Left lung (tissue), 10 donors: Measurements from ENCODE around the gene GUSB. TPM values are rescaled to one million over a fixed set of nuclear protein-coding genes. Genes with fewer than 3 reads are reported as not detected.
"Not testable (repeated sequence)": the region's sequence is repeated elsewhere in the genome, so short reads cannot be mapped to it uniquely, and the experiment has no call there.

Source experiments
- ATAC-seq: fragments of 200-7000 bp; cut with Tn5 transposase; one replicate; pipeline ENCODE4 v1.9.1; 2020; ENCODE audit warnings: moderate library complexity
- DNase-seq, 4 donors: peaks; one replicate each; pipeline ENCODE4 v3.0.0-alpha.2; 2013 to 2020
- H3K27ac ChIP-seq, 2 donors: fragments of 200-600 bp; sonication (generic) in 1 of 2; one replicate each; pipeline versions ENCODE4 v1.5.0 to v1.8.0; 2020 to 2021
- H3K27me3 ChIP-seq, 2 donors: fragments of 200-600 bp; sonication (generic) in 1 of 2; one replicate each; pipeline versions ENCODE4 v1.5.0 to v1.8.0; 2020 to 2021
- H3K36me3 ChIP-seq, 2 donors: fragments of 200-600 bp; sonication (generic) in 1 of 2; one replicate each; pipeline versions ENCODE4 v1.5.0 to v1.8.0; 2020 to 2021
- H3K4me1 ChIP-seq, 2 donors: fragments of 200-600 bp; one replicate each; pipeline ENCODE4 v1.8.0; 2021
- H3K4me3 ChIP-seq, 2 donors: fragments of 200-600 bp; sonication (generic) in 1 of 2; one replicate each; pipeline versions ENCODE4 v1.5.0 to v1.8.0; 2020 to 2021; ENCODE audit warnings: mild to moderate bottlenecking in 1 of 2
- H3K9me3 ChIP-seq, 2 donors: fragments of 200-600 bp; sonication (generic) in 1 of 2; one replicate each; pipeline versions ENCODE4 v1.5.0 to v1.8.0; 2020 to 2021
- intact Hi-C, 2 donors: fragments of 100-400 bp; cut with DNase I; formaldehyde crosslinking; loops; one replicate each; pipeline versions ENCODE4 v1.11.2 to v1.14.2; 2022
- polyA plus RNA-seq, 6 donors: library from polyadenylated mRNA; unstranded; fragments of 120-200 nt; gene quantifications; one replicate each; pipeline ENCODE4 v1.2.1, GENCODE V29; 2013; ENCODE audit not compliant: insufficient read length in 6 of 6
- total RNA-seq, 2 donors: library from RNA; stranded (reverse); fragmentation: NEBNext Ultra II Directional; extraction: Animal tissue kit (Norgen Biotek cat#: 25700); gene quantifications; one replicate each; pipeline ENCODE4 v1.2.1, GENCODE V29; 2021
- TF ChIP-seq, protein P1 (sequence below), 2 donors: fragments of 200-600 bp; sonication (generic) in 1 of 2; IDR thresholded peaks; one replicate each; pipeline versions ENCODE4 v1.5.0 to v1.8.0; 2021; ENCODE audit warnings: antibody characterized with exemption in 2 of 2
- donor health status: DM: no; HTN: yes; CAD: no.
- donor health status: DM: no; HTN: no; CAD: no.

Gene GUSB
- total and polyA plus RNA-seq, 8 donors: 54.7 to 76.9 (median 69.0) TPM

DNA sequence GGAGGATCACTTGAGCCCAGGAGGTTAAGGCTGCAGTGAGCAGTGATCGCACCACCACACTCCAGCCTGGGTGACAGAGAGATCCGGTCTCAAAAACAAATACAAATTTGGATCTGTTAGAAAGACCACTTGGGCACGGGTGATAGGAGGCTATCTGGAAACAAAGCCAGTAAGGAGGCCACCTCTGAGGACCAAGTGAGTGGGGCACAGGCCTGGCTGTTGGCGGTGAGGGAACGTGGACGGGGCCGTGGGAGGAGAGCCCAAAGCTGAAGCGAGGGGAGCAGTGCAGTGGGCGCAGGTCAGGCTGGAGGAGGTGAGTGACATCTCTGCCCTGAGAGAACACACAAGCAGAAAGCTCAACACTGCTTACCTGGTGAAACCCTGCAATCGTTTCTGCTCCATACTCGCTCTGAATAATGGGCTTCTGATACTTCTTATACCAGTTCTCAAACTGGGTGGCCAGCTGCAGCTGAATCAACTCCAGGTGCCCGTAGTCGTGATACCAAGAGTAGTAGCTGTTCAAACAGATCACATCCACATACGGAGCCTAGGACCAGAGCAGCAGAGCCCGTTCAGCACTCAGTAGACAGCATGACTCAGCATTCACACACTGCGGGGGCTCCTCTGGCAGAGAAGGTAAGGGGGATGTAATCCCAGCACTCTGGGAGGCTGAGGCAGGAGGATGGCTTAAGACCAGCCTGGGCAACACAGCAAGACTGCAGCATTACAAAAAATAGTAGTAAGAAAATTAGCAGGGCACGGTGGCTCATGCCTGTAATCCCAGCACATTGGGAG is 14.5 kb downstream of the GUSB start:
- TF ChIP-seq, protein P1, sequence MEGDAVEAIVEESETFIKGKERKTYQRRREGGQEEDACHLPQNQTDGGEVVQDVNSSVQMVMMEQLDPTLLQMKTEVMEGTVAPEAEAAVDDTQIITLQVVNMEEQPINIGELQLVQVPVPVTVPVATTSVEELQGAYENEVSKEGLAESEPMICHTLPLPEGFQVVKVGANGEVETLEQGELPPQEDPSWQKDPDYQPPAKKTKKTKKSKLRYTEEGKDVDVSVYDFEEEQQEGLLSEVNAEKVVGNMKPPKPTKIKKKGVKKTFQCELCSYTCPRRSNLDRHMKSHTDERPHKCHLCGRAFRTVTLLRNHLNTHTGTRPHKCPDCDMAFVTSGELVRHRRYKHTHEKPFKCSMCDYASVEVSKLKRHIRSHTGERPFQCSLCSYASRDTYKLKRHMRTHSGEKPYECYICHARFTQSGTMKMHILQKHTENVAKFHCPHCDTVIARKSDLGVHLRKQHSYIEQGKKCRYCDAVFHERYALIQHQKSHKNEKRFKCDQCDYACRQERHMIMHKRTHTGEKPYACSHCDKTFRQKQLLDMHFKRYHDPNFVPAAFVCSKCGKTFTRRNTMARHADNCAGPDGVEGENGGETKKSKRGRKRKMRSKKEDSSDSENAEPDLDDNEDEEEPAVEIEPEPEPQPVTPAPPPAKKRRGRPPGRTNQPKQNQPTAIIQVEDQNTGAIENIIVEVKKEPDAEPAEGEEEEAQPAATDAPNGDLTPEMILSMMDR (IDR thresholded peaks at IDR 0.05): no peak
- Histone ChIP-seq H3K27me3 (no peaks in the 10 kb centered on the region), H3K4me1 (no peaks in the 10 kb centered on the region), H3K27ac (no peak overlapping the region), H3K36me3 (peaks cover 4 to 100% of the 10 kb centered on the region in 2 donors), H3K4me3 (no peak overlapping the region), H3K9me3 (no peaks in the 10 kb centered on the region)
- intact Hi-C loops: no loop called here
- DNase-seq: no peak
- no peak for ATAC-seq

DNA sequence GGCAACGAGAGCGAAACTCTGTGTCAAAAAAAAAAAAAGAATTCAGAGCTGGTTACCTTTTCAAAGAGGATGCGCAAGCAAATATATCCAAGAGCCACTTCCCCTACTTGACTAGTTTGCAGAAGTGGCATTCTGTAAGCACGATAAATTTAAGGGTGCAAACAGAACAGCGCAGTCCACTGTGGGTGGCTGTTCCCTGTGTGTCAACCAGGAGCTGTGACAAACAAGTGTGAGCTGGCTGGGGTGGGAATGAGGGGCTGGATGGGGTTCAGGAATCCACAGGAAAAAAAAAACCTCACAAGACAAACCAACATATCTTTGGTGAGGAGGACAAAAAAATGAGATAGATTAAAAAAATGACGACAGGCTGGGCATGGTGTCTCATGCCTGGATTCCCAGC is 15.9 kb downstream of the GUSB start:
- peaks cover 4 to 100% of the 10 kb centered on the region in 2 donors for H3K36me3 ChIP-seq
- intact Hi-C loops: no loop called here
- DNase-seq (no peak), ATAC-seq (no peak)
- no peak overlapping the region for H3K4me3 ChIP-seq
- no peaks in the 10 kb centered on the region for H3K9me3 ChIP-seq
- no peak overlapping the region for H3K27ac ChIP-seq
- TF ChIP-seq, protein P1 (IDR thresholded peaks at IDR 0.05): no peak
- no peaks in the 10 kb centered on the region for H3K4me1 ChIP-seq
- H3K27me3 ChIP-seq: no peaks in the 10 kb centered on the region

DNA sequence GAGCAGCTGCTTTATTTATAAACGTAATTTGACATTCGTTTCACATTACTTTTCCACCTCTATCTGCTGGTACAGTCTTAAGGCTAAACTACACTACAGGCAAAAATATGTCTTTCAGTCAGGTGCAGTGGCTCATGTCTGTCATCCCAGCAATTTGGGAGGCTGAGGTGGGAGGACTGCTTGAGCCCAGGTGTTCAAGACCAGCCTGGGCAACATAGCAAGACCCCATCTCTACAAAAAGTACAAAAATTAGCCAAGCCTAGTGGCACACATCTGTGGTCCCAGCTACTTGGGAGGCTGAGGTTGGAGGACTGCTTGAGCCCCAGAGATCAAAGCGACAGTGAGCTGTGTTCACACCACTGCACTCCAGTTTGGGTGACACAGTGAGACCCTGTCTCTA is 17.3 kb downstream of the GUSB start:
- intact Hi-C loops, H3K27me3 ChIP-seq, DNase-seq, ATAC-seq, H3K9me3 ChIP-seq, H3K27ac ChIP-seq, H3K4me1 ChIP-seq, H3K4me3 ChIP-seq: not testable (repeated sequence)
- peaks cover 4 to 100% of the 10 kb centered on the region in 2 donors for H3K36me3 ChIP-seq

DNA sequence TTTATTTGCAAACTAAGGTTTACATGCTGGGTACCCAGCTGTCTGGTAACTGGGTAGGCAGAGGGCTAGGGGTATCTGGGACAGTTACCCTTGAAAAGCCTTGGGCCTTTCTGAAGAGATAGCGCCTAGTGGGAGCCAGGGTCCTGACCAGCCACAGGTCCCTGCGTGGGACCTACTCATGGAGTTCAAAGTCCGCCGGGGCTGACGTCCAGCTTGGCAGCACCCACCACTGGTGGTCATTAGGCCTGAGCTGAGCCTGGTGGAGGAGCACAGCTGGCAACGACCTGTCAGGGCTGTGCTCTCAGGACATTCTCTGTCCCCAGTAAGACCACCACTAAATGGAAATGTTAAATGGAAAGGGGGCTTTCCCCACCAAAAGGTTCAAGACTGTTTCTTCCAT is 20.0 kb downstream of the GUSB start:
- TF ChIP-seq, protein P1 (IDR thresholded peaks at IDR 0.05): no peak
- Histone ChIP-seq H3K9me3 (no peaks in the 10 kb centered on the region), H3K4me1 (no peaks in the 10 kb centered on the region), H3K4me3 (no peak overlapping the region), H3K27me3 (no peaks in the 10 kb centered on the region), H3K27ac (no peak overlapping the region), H3K36me3 (peaks cover 4 to 97% of the 10 kb centered on the region in 2 donors)
- DNase-seq: peak in 1 of 4 donors; percentile 43
- intact Hi-C loops: no loop called here
- no peak for ATAC-seq

DNA sequence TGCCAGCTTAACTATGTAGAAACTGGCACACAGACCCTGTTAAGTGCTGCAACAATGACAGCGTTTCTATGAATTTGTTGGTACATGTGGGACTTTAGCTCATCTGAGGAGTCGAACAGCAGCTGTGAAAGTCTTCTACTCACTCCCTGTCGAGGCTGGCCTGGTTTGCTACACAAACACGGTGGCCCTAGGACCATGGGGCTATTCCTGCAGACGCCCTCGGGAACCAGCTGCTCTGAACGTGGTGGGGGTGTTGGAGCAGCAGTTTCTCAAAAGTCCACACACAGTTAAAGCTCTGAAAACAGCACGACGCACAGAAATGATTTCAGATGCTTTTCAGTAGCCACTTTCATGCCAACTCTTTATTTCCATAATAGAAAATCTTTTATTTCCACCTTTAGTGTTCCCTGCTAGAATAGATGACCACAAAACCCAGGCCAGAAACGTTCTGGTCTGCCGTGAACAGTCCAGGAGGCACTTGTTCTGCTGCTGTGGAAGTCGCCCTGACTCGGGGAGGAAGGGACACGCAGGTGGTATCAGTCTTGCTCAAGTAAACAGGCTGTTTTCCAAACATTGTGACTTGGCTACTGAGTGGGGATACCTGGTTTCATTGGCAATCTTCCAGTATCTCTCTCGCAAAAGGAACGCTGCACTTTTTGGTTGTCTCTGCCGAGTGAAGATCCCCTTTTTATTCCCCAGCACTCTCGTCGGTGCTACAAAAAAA is 21.5 kb downstream of the GUSB start:
- Histone ChIP-seq H3K9me3 (no peaks in the 10 kb centered on the region), H3K4me3 (no peak overlapping the region), H3K27me3 (no peaks in the 10 kb centered on the region), H3K27ac (no peak overlapping the region), H3K4me1 (no peaks in the 10 kb centered on the region), H3K36me3 (peaks cover 4 to 93% of the 10 kb centered on the region in 2 donors)
- DNase-seq (peak in 1 of 4 donors; percentile 33), ATAC-seq (no peak)
- intact Hi-C loops: no loop called here
- TF ChIP-seq, protein P1 (IDR thresholded peaks at IDR 0.05): no peak
